ENCODE measurements around the gene C9. TPM values are rescaled to one million over a fixed set of nuclear protein-coding genes. Genes with fewer than 3 reads are reported as not detected.
A peak's percentile ranks its signal among the peaks of the same experiment; 100 is the strongest.

Gene C9
- not detected for polyA plus RNA-seq (2013, experiment 1 of 2)
- polyA plus RNA-seq (2013, experiment 2 of 2), result not detected

GRCh38 chr5:39364367-39364766 lies at the start of gene C9:
C9 (minus strand) TSS chr5:39364495; CDS start chr5:39364464, 31 bp downstream.
- H2AFZ ChIP-seq (ENCODE audit: low read depth, low read length), result no peak within 1 kb of the TSS
- no peak within 1 kb of the TSS for H3K4me3 ChIP-seq (ENCODE audit: insufficient read depth in 1 of 2, low read depth in 1 of 2, low read length in 2 of 2)
- WGBS, result 87% methylated on average over 5 of the region's 6 CpGs
- no peaks in the 10 kb centered on the region for H3K79me1 ChIP-seq (replicated peaks; ENCODE audit: low read length, poor library complexity, severe bottlenecking)
- no peak within 1 kb of the TSS for H3K4me2 ChIP-seq (ENCODE audit: low read length, poor library complexity, severe bottlenecking)
- H2BK12ac ChIP-seq (ENCODE audit: low read length in 2 of 2), result no peak within 1 kb of the TSS
- H3K4me1 ChIP-seq (ENCODE audit: control insufficient read depth, insufficient read depth, low read depth, low read length), result no peaks in the 10 kb centered on the region
- no peaks in the 10 kb centered on the region for H3K9me3 ChIP-seq (ENCODE audit: control insufficient read depth, low read length)
- H3K14ac ChIP-seq (ENCODE audit: low read length in 2 of 2), result no peak within 1 kb of the TSS
- no peak within 1 kb of the TSS for H2BK15ac ChIP-seq (ENCODE audit: low read depth, poor library complexity, severe bottlenecking)
- H3K27me3 ChIP-seq (ENCODE audit: control insufficient read depth in 1 of 2, insufficient read depth in 1 of 2, low read length in 2 of 2), result no peaks in the 10 kb centered on the region
- no peak within 1 kb of the TSS for H3K27ac ChIP-seq (ENCODE audit: low read length, poor library complexity, severe bottlenecking)
- no peak within 1 kb of the TSS for H3K4ac ChIP-seq (ENCODE audit: low read depth in 1 of 2, low read length in 2 of 2)
- H4K91ac ChIP-seq (ENCODE audit: low read length), result no peak within 1 kb of the TSS
- H3K36me3 ChIP-seq (ENCODE audit: control insufficient read depth in 1 of 2, insufficient read depth in 2 of 2, low read depth in 1 of 2, low read length in 2 of 2), result peaks cover 0 to 3% of the 10 kb centered on the region in 2 experiments
- no peak within 1 kb of the TSS for H4K8ac ChIP-seq (ENCODE audit: low read length)
- H3K18ac ChIP-seq (ENCODE audit: low read depth in 1 of 2, low read length in 2 of 2), result no peak within 1 kb of the TSS
- H2AK5ac ChIP-seq (ENCODE audit: low read length, severe bottlenecking), result no peak within 1 kb of the TSS
- H3K23ac ChIP-seq (ENCODE audit: low read length in 2 of 2), result no peak within 1 kb of the TSS
- no peak within 1 kb of the TSS for H2BK120ac ChIP-seq (ENCODE audit: low read depth, low read length)
- H3K9ac ChIP-seq (ENCODE audit: low read length), result no peak within 1 kb of the TSS
- no peak for DNase-seq
- H2BK5ac ChIP-seq (ENCODE audit: low read depth, low read length, poor library complexity, severe bottlenecking), result no peak within 1 kb of the TSS

- no peak overlapping the region for H2BK12ac ChIP-seq (ENCODE audit: low read length in 2 of 2)
- no peaks in the 10 kb centered on the region for H3K27me3 ChIP-seq (ENCODE audit: control insufficient read depth in 1 of 2, insufficient read depth in 1 of 2, low read length in 2 of 2)
- no peak overlapping the region for H4K91ac ChIP-seq (ENCODE audit: low read length)
- no peak overlapping the region for H2AK5ac ChIP-seq (ENCODE audit: low read length, severe bottlenecking)
- no peak overlapping the region for H2BK15ac ChIP-seq (ENCODE audit: low read depth, poor library complexity, severe bottlenecking)
- H3K27ac ChIP-seq (ENCODE audit: low read length, poor library complexity, severe bottlenecking), result no peak overlapping the region
- H4K8ac ChIP-seq (ENCODE audit: low read length), result no peak overlapping the region
- H3K23ac ChIP-seq (ENCODE audit: low read length in 2 of 2), result no peak overlapping the region
- H2BK5ac ChIP-seq (ENCODE audit: low read depth, low read length, poor library complexity, severe bottlenecking), result no peak overlapping the region
- no peaks in the 10 kb centered on the region for H3K9me3 ChIP-seq (ENCODE audit: control insufficient read depth, low read length)
- H2BK120ac ChIP-seq (ENCODE audit: low read depth, low read length), result no peak overlapping the region
- H3K4me2 ChIP-seq (ENCODE audit: low read length, poor library complexity, severe bottlenecking), result no peak overlapping the region
- peak overlapping the region; percentile 48 for H3K9ac ChIP-seq (ENCODE audit: low read length)
- DNase-seq, result no peak
- H3K4me3 ChIP-seq (ENCODE audit: insufficient read depth in 1 of 2, low read depth in 1 of 2, low read length in 2 of 2), result no peak overlapping the region
- H3K79me1 ChIP-seq (replicated peaks; ENCODE audit: low read length, poor library complexity, severe bottlenecking), result no peaks in the 10 kb centered on the region
- no peak overlapping the region for H3K18ac ChIP-seq (ENCODE audit: low read depth in 1 of 2, low read length in 2 of 2)
- no peak overlapping the region for H3K4ac ChIP-seq (ENCODE audit: low read depth in 1 of 2, low read length in 2 of 2)
- H3K14ac ChIP-seq (ENCODE audit: low read length in 2 of 2), result no peak overlapping the region
- H2AFZ ChIP-seq (ENCODE audit: low read depth, low read length), result no peak overlapping the region
- H3K4me1 ChIP-seq (ENCODE audit: control insufficient read depth, insufficient read depth, low read depth, low read length), result no peaks in the 10 kb centered on the region
- H3K36me3 ChIP-seq (ENCODE audit: control insufficient read depth in 1 of 2, insufficient read depth in 2 of 2, low read depth in 1 of 2, low read length in 2 of 2), result peaks cover 3 to 85% of the 10 kb centered on the region in 2 experiments
Observed at GRCh38 chr5:39413771-39414170, 49.5 kb upstream of the C9 start.

- Histone ChIP-seq H2BK120ac (ENCODE audit: low read depth, low read length) (no peak overlapping the region), H3K4me2 (ENCODE audit: low read length, poor library complexity, severe bottlenecking) (no peak overlapping the region), H3K79me1 (replicated peaks; ENCODE audit: low read length, poor library complexity, severe bottlenecking) (no peaks in the 10 kb centered on the region), H2BK5ac (ENCODE audit: low read depth, low read length, poor library complexity, severe bottlenecking) (no peak overlapping the region), H3K18ac (ENCODE audit: low read depth in 1 of 2, low read length in 2 of 2) (no peak overlapping the region), H4K91ac (ENCODE audit: low read length) (no peak overlapping the region), H3K14ac (ENCODE audit: low read length in 2 of 2) (no peak overlapping the region), H3K36me3 (ENCODE audit: control insufficient read depth in 1 of 2, insufficient read depth in 2 of 2, low read depth in 1 of 2, low read length in 2 of 2) (peaks cover 3 to 90% of the 10 kb centered on the region in 2 experiments), H2BK15ac (ENCODE audit: low read depth, poor library complexity, severe bottlenecking) (no peak overlapping the region), H3K4me3 (ENCODE audit: insufficient read depth in 1 of 2, low read depth in 1 of 2, low read length in 2 of 2) (no peak overlapping the region), H2AFZ (ENCODE audit: low read depth, low read length) (no peak overlapping the region), H3K27ac (ENCODE audit: low read length, poor library complexity, severe bottlenecking) (no peak overlapping the region), H4K8ac (ENCODE audit: low read length) (no peak overlapping the region), H3K4me1 (ENCODE audit: control insufficient read depth, insufficient read depth, low read depth, low read length) (no peaks in the 10 kb centered on the region), H3K27me3 (ENCODE audit: control insufficient read depth in 1 of 2, insufficient read depth in 1 of 2, low read length in 2 of 2) (no peaks in the 10 kb centered on the region), H3K23ac (ENCODE audit: low read length in 2 of 2) (no peak overlapping the region), H3K4ac (ENCODE audit: low read depth in 1 of 2, low read length in 2 of 2) (no peak overlapping the region), H3K9me3 (ENCODE audit: control insufficient read depth, low read length) (no peaks in the 10 kb centered on the region), H2BK12ac (ENCODE audit: low read length in 2 of 2) (no peak overlapping the region), H2AK5ac (ENCODE audit: low read length, severe bottlenecking) (no peak overlapping the region), H3K9ac (ENCODE audit: low read length) (peak overlapping the region; percentile 48)
- no peak for DNase-seq
- WGBS, result 93% methylated on average over 4 of the region's 5 CpGs
Observed at GRCh38 chr5:39412721-39413394, 48.6 kb upstream of the C9 start.

GRCh38 chr5:39411985-39412384 lies 47.7 kb upstream of the C9 start:
- Histone ChIP-seq H3K36me3 (ENCODE audit: control insufficient read depth in 1 of 2, insufficient read depth in 2 of 2, low read depth in 1 of 2, low read length in 2 of 2) (peaks cover 5 to 90% of the 10 kb centered on the region in 2 experiments), H4K91ac (ENCODE audit: low read length) (no peak overlapping the region), H2BK15ac (ENCODE audit: low read depth, poor library complexity, severe bottlenecking) (no peak overlapping the region), H4K8ac (ENCODE audit: low read length) (no peak overlapping the region), H3K27ac (ENCODE audit: low read length, poor library complexity, severe bottlenecking) (no peak overlapping the region), H3K23ac (ENCODE audit: low read length in 2 of 2) (no peak overlapping the region), H3K14ac (ENCODE audit: low read length in 2 of 2) (no peak overlapping the region), H3K79me1 (replicated peaks; ENCODE audit: low read length, poor library complexity, severe bottlenecking) (no peaks in the 10 kb centered on the region), H2BK120ac (ENCODE audit: low read depth, low read length) (no peak overlapping the region), H2BK5ac (ENCODE audit: low read depth, low read length, poor library complexity, severe bottlenecking) (no peak overlapping the region), H2AFZ (ENCODE audit: low read depth, low read length) (no peak overlapping the region), H3K4ac (ENCODE audit: low read depth in 1 of 2, low read length in 2 of 2) (no peak overlapping the region), H3K27me3 (ENCODE audit: control insufficient read depth in 1 of 2, insufficient read depth in 1 of 2, low read length in 2 of 2) (no peaks in the 10 kb centered on the region), H3K18ac (ENCODE audit: low read depth in 1 of 2, low read length in 2 of 2) (no peak overlapping the region), H3K4me1 (ENCODE audit: control insufficient read depth, insufficient read depth, low read depth, low read length) (no peaks in the 10 kb centered on the region), H2BK12ac (ENCODE audit: low read length in 2 of 2) (no peak overlapping the region), H3K4me2 (ENCODE audit: low read length, poor library complexity, severe bottlenecking) (no peak overlapping the region), H3K9ac (ENCODE audit: low read length) (peak overlapping the region; percentile 48), H2AK5ac (ENCODE audit: low read length, severe bottlenecking) (no peak overlapping the region), H3K9me3 (ENCODE audit: control insufficient read depth, low read length) (no peaks in the 10 kb centered on the region), H3K4me3 (ENCODE audit: insufficient read depth in 1 of 2, low read depth in 1 of 2, low read length in 2 of 2) (no peak overlapping the region)
- WGBS, result 95% methylated on average over 1 of the region's 4 CpGs
- no peak for DNase-seq

Data from mesenchymal stem cell (in vitro differentiated cells and primary cell).